Keratinocyte (primary cell): ENCODE data around the gene ABTB1.

Source experiments
- CTCF ChIP-seq, 3 experiments: IDR thresholded peaks in 1 of 3; conservative IDR thresholded peaks in 1 of 3; optimal IDR thresholded peaks in 1 of 3; 2 replicates in 2 of 3; 3 replicates in 1 of 3; pipeline versions ENCODE3 to v1.5.1; 2011; ENCODE audit warnings: low read length in 3 of 3, mild to moderate bottlenecking in 3 of 3, moderate library complexity in 2 of 3, control low read depth in 1 of 3, inconsistent platforms in 1 of 3; ENCODE audit not compliant: insufficient read depth in 2 of 3; ENCODE audit errors: extremely low read depth in 1 of 3
- EZH2 ChIP-seq: IDR thresholded peaks from one replicate; pipeline ENCODE4 v1.6.1; 2012; ENCODE audit warnings: inconsistent platforms, mild to moderate bottlenecking, low read length, moderate library complexity

- no peak for TF ChIP-seq EZH2
- TF ChIP-seq CTCF (optimal IDR thresholded peaks at IDR 0.05 in 1 of 3, IDR thresholded peaks at IDR 0.05 in 1 of 3, conservative IDR thresholded peaks at IDR 0.05 in 1 of 3; ENCODE audit: extremely low read depth in 1 of 3, insufficient read depth in 2 of 3, low read length in 3 of 3): no peak
Observed at GRCh38 chr3:127729556-127730056, 56.9 kb downstream of the ABTB1 start.
